ENCODE results near the gene HS3ST3B1. TPM values are rescaled to one million over a fixed set of nuclear protein-coding genes. Genes with fewer than 3 reads are reported as not detected.

HS3ST3B1 gene
- total RNA-seq, 1 experiment from 2014 or later = 2.4 TPM

DNA sequence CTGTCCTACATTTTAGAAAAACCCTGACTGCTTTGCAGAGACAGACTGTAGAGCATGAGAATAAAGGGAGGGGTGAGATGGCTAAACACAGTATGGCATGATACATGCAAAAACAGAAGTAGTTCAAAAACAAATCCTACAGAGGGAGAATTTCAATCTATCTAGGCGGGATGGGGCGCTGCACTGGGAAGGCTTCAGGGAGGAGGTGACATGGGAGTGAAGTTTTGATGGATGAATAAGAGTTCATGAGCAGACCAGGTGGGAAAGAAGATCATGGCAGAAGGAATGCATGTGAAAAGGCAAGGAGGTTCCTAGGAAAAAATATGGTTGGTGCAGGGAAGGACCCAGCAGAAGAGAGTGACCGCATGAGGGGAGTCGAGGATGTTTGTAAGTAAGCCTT, 19.2 kb downstream of the HS3ST3B1 start:
- no peak overlapping the region for H3K4me3 ChIP-seq (replicated peaks in 1 of 2; ENCODE audit: low read depth in 1 of 2, low read length in 2 of 2)
- ChIA-PET POLR2A (no interaction called here), CTCF (no interaction called here), RAD21 (ENCODE audit: low non-redundant PET in 1 of 2, low total read pairs in 2 of 2, uncharacterized antibody in 2 of 2, unreplicated experiment in 2 of 2) (no interaction called here)
- no peak overlapping the region for H3K4me2 ChIP-seq (ENCODE audit: low read length)
- H3K36me3 ChIP-seq (ENCODE audit: control insufficient read depth in 1 of 2, insufficient read depth in 2 of 2, low read length in 2 of 2) = no peaks in the 10 kb centered on the region
- H3K27ac ChIP-seq (ENCODE audit: low read depth, low read length) = no peak overlapping the region
- H3K4me1 ChIP-seq (ENCODE audit: control insufficient read depth in 1 of 2, insufficient read depth in 2 of 2, low read length in 2 of 2) = no peaks in the 10 kb centered on the region
- no peaks in the 10 kb centered on the region for H4K20me1 ChIP-seq (ENCODE audit: insufficient read depth)
- H3K27me3 ChIP-seq (ENCODE audit: insufficient read depth, low read length) = peaks cover 7% of the 10 kb centered on the region; the same call in 1 of the 2 replicates
- TF ChIP-seq TCF7L2 (IDR thresholded peaks at IDR 0.05; ENCODE audit: borderline replicate concordance, extremely low read depth, insufficient read depth, insufficient read length) = no peak
- no peak for TF ChIP-seq EGR1 (IDR thresholded peaks at IDR 0.05; ENCODE audit: low read depth)
- TF ChIP-seq, protein P1, sequence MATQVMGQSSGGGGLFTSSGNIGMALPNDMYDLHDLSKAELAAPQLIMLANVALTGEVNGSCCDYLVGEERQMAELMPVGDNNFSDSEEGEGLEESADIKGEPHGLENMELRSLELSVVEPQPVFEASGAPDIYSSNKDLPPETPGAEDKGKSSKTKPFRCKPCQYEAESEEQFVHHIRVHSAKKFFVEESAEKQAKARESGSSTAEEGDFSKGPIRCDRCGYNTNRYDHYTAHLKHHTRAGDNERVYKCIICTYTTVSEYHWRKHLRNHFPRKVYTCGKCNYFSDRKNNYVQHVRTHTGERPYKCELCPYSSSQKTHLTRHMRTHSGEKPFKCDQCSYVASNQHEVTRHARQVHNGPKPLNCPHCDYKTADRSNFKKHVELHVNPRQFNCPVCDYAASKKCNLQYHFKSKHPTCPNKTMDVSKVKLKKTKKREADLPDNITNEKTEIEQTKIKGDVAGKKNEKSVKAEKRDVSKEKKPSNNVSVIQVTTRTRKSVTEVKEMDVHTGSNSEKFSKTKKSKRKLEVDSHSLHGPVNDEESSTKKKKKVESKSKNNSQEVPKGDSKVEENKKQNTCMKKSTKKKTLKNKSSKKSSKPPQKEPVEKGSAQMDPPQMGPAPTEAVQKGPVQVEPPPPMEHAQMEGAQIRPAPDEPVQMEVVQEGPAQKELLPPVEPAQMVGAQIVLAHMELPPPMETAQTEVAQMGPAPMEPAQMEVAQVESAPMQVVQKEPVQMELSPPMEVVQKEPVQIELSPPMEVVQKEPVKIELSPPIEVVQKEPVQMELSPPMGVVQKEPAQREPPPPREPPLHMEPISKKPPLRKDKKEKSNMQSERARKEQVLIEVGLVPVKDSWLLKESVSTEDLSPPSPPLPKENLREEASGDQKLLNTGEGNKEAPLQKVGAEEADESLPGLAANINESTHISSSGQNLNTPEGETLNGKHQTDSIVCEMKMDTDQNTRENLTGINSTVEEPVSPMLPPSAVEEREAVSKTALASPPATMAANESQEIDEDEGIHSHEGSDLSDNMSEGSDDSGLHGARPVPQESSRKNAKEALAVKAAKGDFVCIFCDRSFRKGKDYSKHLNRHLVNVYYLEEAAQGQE (IDR thresholded peaks at IDR 0.05; ENCODE audit: low read depth) = no peak
- TF ChIP-seq FOSL1 (IDR thresholded peaks at IDR 0.05; ENCODE audit: low read depth) = no peak
- TF ChIP-seq CEBPB (IDR thresholded peaks at IDR 0.05; ENCODE audit: low read depth) = no peak
- TF ChIP-seq, protein P2, sequence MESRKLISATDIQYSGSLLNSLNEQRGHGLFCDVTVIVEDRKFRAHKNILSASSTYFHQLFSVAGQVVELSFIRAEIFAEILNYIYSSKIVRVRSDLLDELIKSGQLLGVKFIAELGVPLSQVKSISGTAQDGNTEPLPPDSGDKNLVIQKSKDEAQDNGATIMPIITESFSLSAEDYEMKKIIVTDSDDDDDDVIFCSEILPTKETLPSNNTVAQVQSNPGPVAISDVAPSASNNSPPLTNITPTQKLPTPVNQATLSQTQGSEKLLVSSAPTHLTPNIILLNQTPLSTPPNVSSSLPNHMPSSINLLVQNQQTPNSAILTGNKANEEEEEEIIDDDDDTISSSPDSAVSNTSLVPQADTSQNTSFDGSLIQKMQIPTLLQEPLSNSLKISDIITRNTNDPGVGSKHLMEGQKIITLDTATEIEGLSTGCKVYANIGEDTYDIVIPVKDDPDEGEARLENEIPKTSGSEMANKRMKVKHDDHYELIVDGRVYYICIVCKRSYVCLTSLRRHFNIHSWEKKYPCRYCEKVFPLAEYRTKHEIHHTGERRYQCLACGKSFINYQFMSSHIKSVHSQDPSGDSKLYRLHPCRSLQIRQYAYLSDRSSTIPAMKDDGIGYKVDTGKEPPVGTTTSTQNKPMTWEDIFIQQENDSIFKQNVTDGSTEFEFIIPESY (IDR thresholded peaks at IDR 0.05; ENCODE audit: extremely low read depth, insufficient replicate concordance, low read length) = no peak
- no peak for TF ChIP-seq ELF1 (IDR thresholded peaks at IDR 0.05; ENCODE audit: borderline replicate concordance, low read depth)
- TF ChIP-seq JUND (IDR thresholded peaks at IDR 0.05) = no peak
- H3K9me2 ChIP-seq (ENCODE audit: insufficient read depth) = no peaks in the 10 kb centered on the region
- intact Hi-C loops (cut with micrococcal nuclease) = no loop called here
- H2AFZ ChIP-seq (ENCODE audit: low read depth, low read length, poor library complexity, severe bottlenecking) = no peak overlapping the region
- no peaks in the 10 kb centered on the region for H3K9me3 ChIP-seq (ENCODE audit: control insufficient read depth in 1 of 2, insufficient read depth in 1 of 2, low read depth in 1 of 2, low read length in 2 of 2)
- no peak for ATAC-seq
- no peak for DNase-seq (ENCODE audit: low read depth, low spot score)
- H3K9ac ChIP-seq (ENCODE audit: low read length) = no peak overlapping the region
- H3K79me2 ChIP-seq (ENCODE audit: insufficient read depth, low read length) = no peaks in the 10 kb centered on the region
- BruUV-seq (replicated peaks) = no TSS peak
